Ishikawa (cell line): ENCODE measurements around the gene USP2.

Source experiments
- CEBPB ChIP-seq: IDR thresholded peaks from 2 replicates; pipeline ENCODE4 v1.6.1; 2012
- CREB1 ChIP-seq: IDR thresholded peaks from 2 replicates; pipeline ENCODE4 v1.6.1; 2012; ENCODE audit warnings: low read depth
- EGR1 ChIP-seq: IDR thresholded peaks from 2 replicates; pipeline ENCODE4 v1.6.1; 2012
- EP300 ChIP-seq: IDR thresholded peaks from 2 replicates; pipeline ENCODE4 v1.6.1; 2012; ENCODE audit warnings: borderline replicate concordance
- FOXM1 ChIP-seq: IDR thresholded peaks from 2 replicates; pipeline ENCODE4 v1.6.1; 2012; ENCODE audit warnings: low read depth, borderline replicate concordance
- NFIC ChIP-seq: IDR thresholded peaks from 2 replicates; pipeline ENCODE4 v1.6.1; 2012
- RAD21 ChIP-seq: IDR thresholded peaks from 2 replicates; pipeline ENCODE4 v1.6.1; 2012; ENCODE audit warnings: low read depth
- TAF1 ChIP-seq: IDR thresholded peaks from 2 replicates; pipeline ENCODE4 v1.6.1; 2012; ENCODE audit warnings: low read depth, mild to moderate bottlenecking
- TCF12 ChIP-seq: IDR thresholded peaks from 2 replicates; pipeline ENCODE4 v1.6.1; 2012; ENCODE audit warnings: low read depth
- TEAD4 ChIP-seq: IDR thresholded peaks from 2 replicates; pipeline ENCODE4 v1.6.1; 2012
- YY1 ChIP-seq: IDR thresholded peaks from 2 replicates; pipeline ENCODE4 v1.6.1; 2012; ENCODE audit warnings: low read depth
- ZBTB7A ChIP-seq: IDR thresholded peaks from 2 replicates; pipeline ENCODE4 v1.6.1; 2012; ENCODE audit warnings: low read depth
- TF ChIP-seq, protein P1 (sequence below): IDR thresholded peaks from 2 replicates; pipeline ENCODE4 v1.6.1; 2012
- TF ChIP-seq, protein P2 (sequence below): IDR thresholded peaks from 2 replicates; pipeline ENCODE4 v1.6.1; 2012; ENCODE audit warnings: low read depth, mild to moderate bottlenecking
- TF ChIP-seq, protein P3 (sequence below): IDR thresholded peaks from 2 replicates; pipeline ENCODE4 v1.6.1; 2012

The USP2 gene

DNA sequence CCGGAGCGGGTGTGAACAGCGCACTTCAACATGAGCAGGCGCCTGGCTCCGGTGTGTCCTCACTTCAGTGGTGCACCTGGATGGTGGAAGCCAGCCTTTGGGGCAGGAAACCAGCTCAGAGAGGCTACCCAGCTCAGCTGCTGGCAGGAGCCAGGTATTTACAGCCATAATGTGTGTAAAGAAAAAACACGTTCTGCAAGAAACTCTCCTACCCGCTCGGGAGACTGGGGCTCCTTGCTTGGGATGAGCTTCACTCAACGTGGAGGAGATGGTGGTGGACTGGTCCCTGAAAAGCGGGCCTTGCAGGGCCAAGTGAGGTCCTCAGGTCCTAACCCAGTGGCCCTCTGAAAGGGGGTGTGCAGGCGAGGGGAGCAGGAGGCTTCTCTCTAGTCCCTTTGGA, 72.1 kb downstream of the USP2 start:
- no peak for TF ChIP-seq EP300
- no peak for TF ChIP-seq RAD21
- no peak for TF ChIP-seq TEAD4
- no peak for TF ChIP-seq FOXM1
- no peak for TF ChIP-seq CREB1
- no peak for TF ChIP-seq TCF12
- no peak for TF ChIP-seq ZBTB7A
- no peak for TF ChIP-seq EGR1
- TF ChIP-seq, protein P1, sequence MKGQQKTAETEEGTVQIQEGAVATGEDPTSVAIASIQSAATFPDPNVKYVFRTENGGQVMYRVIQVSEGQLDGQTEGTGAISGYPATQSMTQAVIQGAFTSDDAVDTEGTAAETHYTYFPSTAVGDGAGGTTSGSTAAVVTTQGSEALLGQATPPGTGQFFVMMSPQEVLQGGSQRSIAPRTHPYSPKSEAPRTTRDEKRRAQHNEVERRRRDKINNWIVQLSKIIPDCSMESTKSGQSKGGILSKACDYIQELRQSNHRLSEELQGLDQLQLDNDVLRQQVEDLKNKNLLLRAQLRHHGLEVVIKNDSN: no peak
- no peak for TF ChIP-seq YY1
- TF ChIP-seq, protein P2, sequence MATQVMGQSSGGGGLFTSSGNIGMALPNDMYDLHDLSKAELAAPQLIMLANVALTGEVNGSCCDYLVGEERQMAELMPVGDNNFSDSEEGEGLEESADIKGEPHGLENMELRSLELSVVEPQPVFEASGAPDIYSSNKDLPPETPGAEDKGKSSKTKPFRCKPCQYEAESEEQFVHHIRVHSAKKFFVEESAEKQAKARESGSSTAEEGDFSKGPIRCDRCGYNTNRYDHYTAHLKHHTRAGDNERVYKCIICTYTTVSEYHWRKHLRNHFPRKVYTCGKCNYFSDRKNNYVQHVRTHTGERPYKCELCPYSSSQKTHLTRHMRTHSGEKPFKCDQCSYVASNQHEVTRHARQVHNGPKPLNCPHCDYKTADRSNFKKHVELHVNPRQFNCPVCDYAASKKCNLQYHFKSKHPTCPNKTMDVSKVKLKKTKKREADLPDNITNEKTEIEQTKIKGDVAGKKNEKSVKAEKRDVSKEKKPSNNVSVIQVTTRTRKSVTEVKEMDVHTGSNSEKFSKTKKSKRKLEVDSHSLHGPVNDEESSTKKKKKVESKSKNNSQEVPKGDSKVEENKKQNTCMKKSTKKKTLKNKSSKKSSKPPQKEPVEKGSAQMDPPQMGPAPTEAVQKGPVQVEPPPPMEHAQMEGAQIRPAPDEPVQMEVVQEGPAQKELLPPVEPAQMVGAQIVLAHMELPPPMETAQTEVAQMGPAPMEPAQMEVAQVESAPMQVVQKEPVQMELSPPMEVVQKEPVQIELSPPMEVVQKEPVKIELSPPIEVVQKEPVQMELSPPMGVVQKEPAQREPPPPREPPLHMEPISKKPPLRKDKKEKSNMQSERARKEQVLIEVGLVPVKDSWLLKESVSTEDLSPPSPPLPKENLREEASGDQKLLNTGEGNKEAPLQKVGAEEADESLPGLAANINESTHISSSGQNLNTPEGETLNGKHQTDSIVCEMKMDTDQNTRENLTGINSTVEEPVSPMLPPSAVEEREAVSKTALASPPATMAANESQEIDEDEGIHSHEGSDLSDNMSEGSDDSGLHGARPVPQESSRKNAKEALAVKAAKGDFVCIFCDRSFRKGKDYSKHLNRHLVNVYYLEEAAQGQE: no peak
- TF ChIP-seq, protein P3, sequence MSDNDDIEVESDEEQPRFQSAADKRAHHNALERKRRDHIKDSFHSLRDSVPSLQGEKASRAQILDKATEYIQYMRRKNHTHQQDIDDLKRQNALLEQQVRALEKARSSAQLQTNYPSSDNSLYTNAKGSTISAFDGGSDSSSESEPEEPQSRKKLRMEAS: no peak
- TF ChIP-seq NFIC: no peak
- no peak for TF ChIP-seq CEBPB
- no peak for TF ChIP-seq TAF1

DNA sequence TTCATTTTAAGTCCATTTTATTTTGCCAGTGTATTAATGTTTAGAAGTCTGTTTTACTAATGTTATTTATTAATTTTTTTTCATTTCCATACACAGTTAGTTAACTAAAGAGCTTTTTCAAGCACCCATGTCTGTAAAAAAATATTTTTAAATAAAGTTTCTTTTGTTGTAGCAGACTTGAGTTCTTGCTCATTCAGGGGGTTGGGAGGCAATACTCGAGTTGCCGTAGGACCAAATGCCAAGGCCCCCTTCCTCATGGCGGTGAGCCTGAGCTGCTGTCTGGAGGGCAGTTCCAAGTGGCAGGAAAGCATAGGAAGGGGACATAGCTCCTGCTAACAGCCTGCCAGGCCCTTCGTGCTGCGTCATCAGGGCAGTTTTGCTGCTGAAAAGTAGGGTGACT, 73.5 kb downstream of the USP2 start:
- TF ChIP-seq RAD21 (no peak), CREB1 (no peak), ZBTB7A (no peak), EP300 (no peak), CEBPB (no peak), EGR1 (no peak), FOXM1 (no peak), YY1 (no peak), TCF12 (no peak)
- TF ChIP-seq, protein P1: no peak
- TF ChIP-seq, protein P2: no peak
- TF ChIP-seq, protein P3: no peak

DNA sequence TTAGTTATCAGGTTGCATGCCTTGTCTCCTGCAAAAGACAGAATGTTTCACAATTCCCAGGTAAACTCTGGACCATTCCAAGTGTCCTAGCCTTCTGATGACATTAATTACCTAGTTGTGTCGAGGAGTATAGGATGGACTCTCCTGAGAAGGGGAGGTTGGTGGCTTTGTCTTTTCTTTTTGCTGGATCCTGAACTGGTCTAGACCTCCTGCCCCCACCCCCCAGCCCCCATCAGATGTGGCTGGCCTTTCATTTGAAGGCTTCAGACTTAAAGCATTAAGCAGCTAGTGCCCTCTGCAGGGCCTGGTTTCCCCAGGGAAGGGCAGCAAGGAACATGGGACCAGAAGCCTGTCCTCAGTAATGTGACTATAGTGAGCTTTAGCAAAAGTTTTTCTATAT, 74.3 kb downstream of the USP2 start:
- TF ChIP-seq RAD21: peak; percentile 35; the same call in 1 of the 2 replicates
- no peak for TF ChIP-seq TAF1
- no peak for TF ChIP-seq CEBPB

DNA sequence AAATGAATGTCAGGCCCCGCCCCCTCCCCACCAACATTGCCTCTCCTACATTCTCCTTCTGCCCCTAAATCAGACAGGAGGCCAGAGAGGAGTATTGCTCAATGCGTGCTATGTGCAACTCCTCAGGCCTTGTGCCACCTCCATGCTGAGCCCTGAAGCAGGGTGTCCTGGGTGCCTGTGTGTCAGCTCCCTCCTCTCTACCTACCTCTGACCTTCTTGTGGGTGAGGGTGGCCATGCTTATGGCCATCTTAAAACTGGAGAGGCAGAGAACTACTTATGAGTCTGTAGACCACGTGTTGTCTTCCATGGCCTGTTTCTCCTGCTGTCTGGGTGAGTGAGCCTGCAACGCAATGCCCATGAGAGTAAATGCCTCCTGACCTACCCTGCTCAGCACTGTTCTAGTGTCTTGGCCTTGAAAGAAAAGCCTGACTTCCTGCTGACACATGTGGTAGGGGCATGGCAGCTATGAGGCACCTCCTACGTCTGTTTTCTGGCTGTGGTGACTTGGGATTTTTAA, 75.1 kb downstream of the USP2 start:
- TF ChIP-seq EGR1 (no peak), TEAD4 (no peak), CEBPB (peak; percentile 28; the same call in 1 of the 2 replicates), ZBTB7A (no peak), RAD21 (no peak)
- TF ChIP-seq, protein P3: no peak
- TF ChIP-seq, protein P2: no peak
